Neutrophil (primary cell): ENCODE data around the gene MATCAP1.

ENCODE experiments used
- H3K27ac ChIP-seq: fragments of 200-600 bp; sonication (generic); 2 replicates; pipeline ENCODE4 v1.5.1; 2016; ENCODE audit warnings: mild to moderate bottlenecking, moderate library complexity
- H3K27me3 ChIP-seq: fragments of 200-600 bp; sonication (generic); 2 replicates; pipeline ENCODE4 v1.6.0; 2016; ENCODE audit warnings: mild to moderate bottlenecking
- H3K36me3 ChIP-seq: fragments of 200-600 bp; sonication (generic); 2 replicates; pipeline ENCODE4 v1.5.1; 2017
- H3K4me1 ChIP-seq, 2 experiments: fragments of 200-600 bp in 1 of 2; sonication (generic) in 1 of 2; 1 replicate in 1 of 2; 2 replicates in 1 of 2; pipeline versions ENCODE4 v1.5.1 to v1.6.1; 2013 to 2016; ENCODE audit warnings: low read depth in 1 of 2, low read length in 1 of 2, mild to moderate bottlenecking in 1 of 2, moderate library complexity in 1 of 2; ENCODE audit not compliant: control insufficient read depth in 1 of 2, insufficient read depth in 1 of 2
- H3K4me3 ChIP-seq, 2 experiments: fragments of 200-600 bp in 1 of 2; sonication (generic) in 1 of 2; 1 replicate in 1 of 2; 2 replicates in 1 of 2; pipeline ENCODE4 v1.5.1; 2013 to 2016; ENCODE audit warnings: low read depth in 1 of 2, low read length in 1 of 2, mild to moderate bottlenecking in 1 of 2, moderate library complexity in 1 of 2
- H3K9me3 ChIP-seq: fragments of 200-600 bp; sonication (generic); 2 replicates; pipeline ENCODE4 v1.5.1; 2016
- TF ChIP-seq, protein P1 (sequence below): fragments of 200-600 bp; sonication (generic); IDR thresholded peaks from 2 replicates; pipeline ENCODE4 v1.5.1; 2016; ENCODE audit warnings: antibody characterized with exemption

MATCAP1 gene

DNA sequence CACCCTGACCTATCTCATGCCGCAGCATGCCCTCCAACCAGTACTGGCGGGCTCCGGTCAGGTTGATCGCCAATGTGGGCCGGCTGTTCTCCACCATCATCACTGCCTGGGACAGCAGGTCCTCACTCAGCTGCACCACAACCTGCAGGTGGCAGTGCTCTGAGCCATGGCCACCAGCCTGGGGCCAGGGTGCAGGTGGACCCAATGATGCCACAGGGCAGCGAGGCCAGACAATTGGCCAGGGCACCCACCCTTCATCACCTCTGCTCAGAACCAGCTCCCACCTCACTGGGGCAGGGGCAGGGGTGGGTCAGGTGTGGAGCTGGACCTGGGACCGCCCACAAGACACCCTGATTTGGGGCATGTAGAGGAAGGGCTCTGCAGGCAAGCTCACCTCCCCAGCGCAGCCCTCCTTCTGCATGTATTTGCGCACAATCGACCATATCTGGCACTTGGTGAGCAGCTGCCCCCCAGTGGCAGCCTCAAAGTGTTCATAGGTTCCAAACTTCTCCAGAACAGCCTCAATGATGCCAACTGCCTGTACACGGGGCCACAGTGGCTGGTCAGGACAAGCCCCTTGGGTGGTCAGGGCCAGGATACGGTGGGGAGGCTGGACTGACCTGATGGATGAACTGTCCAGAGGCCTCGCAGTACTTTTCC lies 4.2 kb downstream of the MATCAP1 start:
- no peaks in the 10 kb centered on the region for H3K36me3 ChIP-seq
- H3K4me1 ChIP-seq = peaks cover 21 to 23% of the 10 kb centered on the region in 2 experiments
- no peak overlapping the region for H3K27ac ChIP-seq
- no peaks in the 10 kb centered on the region for H3K9me3 ChIP-seq
- TF ChIP-seq, protein P1, sequence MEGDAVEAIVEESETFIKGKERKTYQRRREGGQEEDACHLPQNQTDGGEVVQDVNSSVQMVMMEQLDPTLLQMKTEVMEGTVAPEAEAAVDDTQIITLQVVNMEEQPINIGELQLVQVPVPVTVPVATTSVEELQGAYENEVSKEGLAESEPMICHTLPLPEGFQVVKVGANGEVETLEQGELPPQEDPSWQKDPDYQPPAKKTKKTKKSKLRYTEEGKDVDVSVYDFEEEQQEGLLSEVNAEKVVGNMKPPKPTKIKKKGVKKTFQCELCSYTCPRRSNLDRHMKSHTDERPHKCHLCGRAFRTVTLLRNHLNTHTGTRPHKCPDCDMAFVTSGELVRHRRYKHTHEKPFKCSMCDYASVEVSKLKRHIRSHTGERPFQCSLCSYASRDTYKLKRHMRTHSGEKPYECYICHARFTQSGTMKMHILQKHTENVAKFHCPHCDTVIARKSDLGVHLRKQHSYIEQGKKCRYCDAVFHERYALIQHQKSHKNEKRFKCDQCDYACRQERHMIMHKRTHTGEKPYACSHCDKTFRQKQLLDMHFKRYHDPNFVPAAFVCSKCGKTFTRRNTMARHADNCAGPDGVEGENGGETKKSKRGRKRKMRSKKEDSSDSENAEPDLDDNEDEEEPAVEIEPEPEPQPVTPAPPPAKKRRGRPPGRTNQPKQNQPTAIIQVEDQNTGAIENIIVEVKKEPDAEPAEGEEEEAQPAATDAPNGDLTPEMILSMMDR = no peak
- no peak overlapping the region for H3K4me3 ChIP-seq
- H3K27me3 ChIP-seq = peaks cover 56% of the 10 kb centered on the region

DNA sequence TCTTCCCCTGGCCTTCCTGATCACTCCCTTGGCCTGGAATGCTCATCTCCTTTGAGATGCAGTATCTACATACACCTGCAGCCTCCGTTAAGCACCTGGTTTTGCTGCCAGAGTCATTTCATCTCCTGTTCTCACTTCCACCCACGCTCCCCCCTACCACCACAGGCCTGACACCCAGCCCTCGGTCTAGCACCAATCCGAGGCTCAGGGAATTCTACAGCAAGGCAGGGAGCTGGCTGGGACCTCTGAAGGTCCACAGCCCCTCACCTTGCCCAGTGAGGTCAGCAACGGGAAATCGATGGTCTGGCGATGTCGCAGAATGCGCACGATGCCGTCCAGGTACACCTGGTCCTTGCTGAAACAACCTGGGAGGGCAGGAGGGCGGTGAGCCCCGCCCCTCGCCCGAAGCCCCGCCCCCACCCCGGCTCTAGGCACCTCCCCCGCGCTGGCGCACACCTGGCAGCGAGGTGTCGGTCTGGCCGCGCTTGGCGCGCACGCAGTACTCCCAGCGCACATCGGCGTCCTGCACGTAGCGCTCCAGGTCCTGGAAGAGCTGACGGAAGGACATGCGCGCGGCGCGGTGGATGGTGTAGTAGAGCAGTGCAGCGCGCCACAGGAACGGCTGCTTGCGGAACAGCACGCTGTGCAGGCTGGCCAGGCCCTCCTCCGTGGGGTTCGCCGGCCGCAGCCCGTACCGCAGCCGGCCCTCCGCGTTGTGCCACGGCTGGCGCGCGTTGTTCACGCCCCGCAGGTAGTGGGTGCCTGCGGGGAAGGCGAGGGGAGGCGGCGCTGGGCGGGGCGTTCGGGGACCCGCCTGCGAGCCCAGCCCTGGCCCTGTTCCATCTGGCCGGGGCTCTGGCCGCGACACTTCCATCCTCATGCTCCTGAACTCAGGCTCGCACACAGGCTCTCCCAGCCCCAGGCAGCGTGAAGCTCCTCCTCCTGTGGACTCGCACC lies 5.7 kb downstream of the MATCAP1 start:
- H3K4me3 ChIP-seq = peak overlapping the region; percentile 27 to 59
- no peak overlapping the region for H3K27ac ChIP-seq
- H3K36me3 ChIP-seq = no peaks in the 10 kb centered on the region
- peaks cover 67% of the 10 kb centered on the region for H3K27me3 ChIP-seq
- TF ChIP-seq, protein P1 = peak; percentile 17
- H3K9me3 ChIP-seq = no peaks in the 10 kb centered on the region
- peaks cover 27 to 29% of the 10 kb centered on the region in 2 experiments for H3K4me1 ChIP-seq

DNA sequence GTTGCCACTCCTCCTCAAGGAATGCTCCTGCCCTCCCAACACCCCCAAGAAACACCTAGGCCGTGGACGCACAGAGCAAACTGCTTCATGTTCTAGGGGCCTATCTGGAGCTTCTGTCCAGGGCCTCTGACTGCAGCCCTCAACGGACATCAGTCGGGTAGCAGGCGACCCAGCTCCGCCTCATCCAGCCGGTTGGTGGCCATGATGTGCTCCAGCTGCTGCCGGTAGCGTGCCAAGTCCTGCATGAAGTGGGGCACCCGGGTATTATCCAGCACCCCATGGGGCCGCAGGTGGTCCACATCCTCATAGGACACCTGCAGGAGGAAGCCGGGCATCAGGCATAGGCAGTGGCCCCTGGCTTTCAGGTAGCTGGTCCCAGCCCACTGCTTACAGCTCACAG lies 7.1 kb downstream of the MATCAP1 start:
- Histone ChIP-seq H3K36me3 (no peaks in the 10 kb centered on the region), H3K4me1 (peaks cover 27 to 28% of the 10 kb centered on the region in 2 experiments), H3K4me3 (no peak overlapping the region), H3K9me3 (no peaks in the 10 kb centered on the region), H3K27ac (no peak overlapping the region), H3K27me3 (peaks cover 81% of the 10 kb centered on the region)
- TF ChIP-seq, protein P1 = no peak

DNA sequence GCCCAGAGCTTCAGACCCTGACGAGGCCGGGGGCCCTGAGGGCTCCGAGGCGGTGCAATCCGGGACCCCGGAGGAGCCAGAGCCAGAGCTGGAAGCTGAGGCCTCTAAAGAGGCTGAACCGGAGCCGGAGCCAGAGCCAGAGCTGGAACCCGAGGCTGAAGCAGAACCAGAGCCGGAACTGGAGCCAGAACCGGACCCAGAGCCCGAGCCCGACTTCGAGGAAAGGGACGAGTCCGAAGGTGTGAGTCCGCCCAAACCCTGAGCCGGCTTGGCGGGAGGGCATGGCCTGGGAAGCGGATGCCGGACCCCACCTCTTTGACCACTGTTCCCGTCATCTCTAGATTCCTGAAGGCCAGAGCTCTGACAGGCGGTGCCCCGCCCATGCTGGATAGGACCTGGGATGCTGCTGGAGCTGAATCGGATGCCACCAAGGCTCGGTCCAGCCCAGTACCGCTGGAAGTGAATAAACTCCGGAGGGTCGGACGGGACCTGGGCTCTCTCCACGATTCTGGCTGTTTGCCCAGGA lies 9.0 kb downstream of the MATCAP1 start:
- TF ChIP-seq, protein P1 = no peak
- Histone ChIP-seq H3K27me3 (peaks cover 100% of the 10 kb centered on the region), H3K27ac (no peak overlapping the region)

DNA sequence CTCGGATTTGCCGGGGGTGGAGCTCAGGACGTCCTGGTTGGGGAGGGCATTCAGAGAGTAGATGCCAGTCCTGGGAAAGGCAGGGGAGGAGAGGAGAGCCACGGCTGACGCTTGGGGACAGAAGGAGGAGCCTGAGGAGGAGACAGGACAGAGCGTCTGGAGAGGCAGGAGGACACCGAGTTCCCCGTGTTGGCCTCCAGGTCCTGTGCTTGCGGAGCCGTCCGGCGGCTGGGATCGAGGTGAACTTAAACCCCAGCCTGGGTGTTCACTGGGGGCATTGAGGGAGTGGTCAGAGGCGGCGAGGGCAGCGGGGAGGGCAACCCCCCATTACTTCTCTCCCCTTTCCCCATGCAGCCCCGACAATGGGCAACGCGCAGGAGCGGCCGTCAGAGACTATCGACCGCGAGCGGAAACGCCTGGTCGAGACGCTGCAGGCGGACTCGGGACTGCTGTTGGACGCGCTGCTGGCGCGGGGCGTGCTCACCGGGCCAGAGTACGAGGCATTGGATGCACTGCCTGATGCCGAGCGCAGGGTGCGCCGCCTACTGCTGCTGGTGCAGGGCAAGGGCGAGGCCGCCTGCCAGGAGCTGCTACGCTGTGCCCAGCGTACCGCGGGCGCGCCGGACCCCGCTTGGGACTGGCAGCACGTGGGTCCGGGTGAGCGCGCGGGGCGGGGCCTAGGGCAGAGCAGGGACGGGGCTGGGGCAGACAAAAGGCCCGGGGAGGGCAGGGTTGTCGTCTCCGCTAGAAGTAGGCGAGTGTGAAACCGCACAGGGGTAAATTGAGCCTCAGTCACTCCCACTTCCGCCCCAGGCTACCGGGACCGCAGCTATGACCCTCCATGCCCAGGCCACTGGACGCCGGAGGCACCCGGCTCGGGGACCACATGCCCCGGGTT lies 9.7 kb downstream of the MATCAP1 start:
- Histone ChIP-seq H3K4me1 (peaks cover 33 to 38% of the 10 kb centered on the region in 2 experiments), H3K9me3 (no peaks in the 10 kb centered on the region), H3K27me3 (peaks cover 100% of the 10 kb centered on the region), H3K27ac (no peak overlapping the region), H3K4me3 (peak overlapping the region; percentile 20 to 60), H3K36me3 (no peaks in the 10 kb centered on the region)
- TF ChIP-seq, protein P1 = no peak

More for the DNA sequence above, 9.0 kb downstream of the MATCAP1 start:
- Histone ChIP-seq H3K4me3 (peak overlapping the region; percentile 20 to 60), H3K9me3 (no peaks in the 10 kb centered on the region), H3K36me3 (no peaks in the 10 kb centered on the region), H3K4me1 (peaks cover 32 to 38% of the 10 kb centered on the region in 2 experiments)
